T-cell (primary cell): ENCODE results near the gene DBP. TPM values are rescaled to one million over a fixed set of nuclear protein-coding genes. Genes with fewer than 3 reads are reported as not detected.

Experiments used
- ATAC-seq, 4 experiments: fragments of 200-7000 bp in 3 of 4; fragments of 150-1000 bp in 1 of 4; cut with Tn5 transposase; replicated peaks in 1 of 4; 1 replicate in 3 of 4; 2 replicates in 1 of 4; pipeline ENCODE4 v1.10.0; 2021; ENCODE audit warnings: moderate library complexity in 3 of 4, mild to moderate bottlenecking in 2 of 4, moderate number of reproducible peaks in 1 of 4
- CTCF ChIA-PET, 2 donors: fragments of 300-600 bp; sonication (Branson Sonifier 250); formaldehyde crosslinking; loops; one replicate each; lab custom pipeline; 2022; ENCODE audit warnings: antibody characterized with exemption in 2 of 2; lab: Charles Lee
- POLR2A ChIA-PET, 2 donors: fragments of 300-600 bp; sonication (Branson Sonifier 250); formaldehyde crosslinking; loops; one replicate each; lab custom pipeline; 2022; ENCODE audit warnings: antibody characterized with exemption in 2 of 2; lab: Charles Lee
- DNase-seq, 35 experiments: peaks; one replicate each; pipeline versions ENCODE4 v3.0.0 to v3.0.0-alpha.2; 2013 to 2023
- H3K27ac ChIP-seq: one replicate; pipeline ENCODE4 v1.5.1; 2013; ENCODE audit warnings: low read length
- H3K27me3 ChIP-seq, 2 experiments: replicated peaks in 1 of 2; 1 replicate in 1 of 2; 2 replicates in 1 of 2; pipeline versions ENCODE4 v1.6.1 to v1.7.0; 2013; ENCODE audit warnings: low read length in 1 of 2, mixed read lengths in 1 of 2; ENCODE audit not compliant: control insufficient read depth in 2 of 2, insufficient read depth in 2 of 2; ENCODE audit errors: extremely low read depth in 1 of 2
- H3K36me3 ChIP-seq, 2 donors: 1 replicate in 1 of 2; 2 replicates in 1 of 2; pipeline versions ENCODE4 v1.6.1 to v1.7.0; 2013; ENCODE audit warnings: low read length in 1 of 2; ENCODE audit not compliant: control insufficient read depth in 2 of 2, insufficient read depth in 1 of 2; ENCODE audit errors: extremely low read depth in 1 of 2
- H3K4me1 ChIP-seq, 2 experiments: 1 replicate in 1 of 2; 2 replicates in 1 of 2; pipeline versions ENCODE4 v1.6.1 to v1.7.0; 2013; ENCODE audit warnings: low read length in 2 of 2, mixed read lengths in 1 of 2; ENCODE audit not compliant: insufficient read depth in 2 of 2, control insufficient read depth in 1 of 2; ENCODE audit errors: extremely low read depth in 1 of 2
- H3K4me3 ChIP-seq, 2 donors: 1 replicate in 1 of 2; 2 replicates in 1 of 2; pipeline versions ENCODE4 v1.5.1 to v1.7.0; 2013; ENCODE audit warnings: mild to moderate bottlenecking in 2 of 2, low read length in 1 of 2, moderate library complexity in 1 of 2; ENCODE audit not compliant: control insufficient read depth in 1 of 2; ENCODE audit errors: extremely low read depth in 1 of 2
- H3K9me3 ChIP-seq: 2 replicates; pipeline ENCODE4 v1.7.0; 2013
- H3K27ac Mint-ChIP-seq, 2 donors: one replicate each; pipeline ENCODE4 v1.8.0; 2020 to 2021; ENCODE audit warnings: mild to moderate bottlenecking in 2 of 2, mixed read lengths in 2 of 2
- H3K27me3 Mint-ChIP-seq, 2 donors: one replicate each; pipeline ENCODE4 v1.8.0; 2021 to 2022; ENCODE audit warnings: mixed read lengths in 2 of 2
- H3K36me3 Mint-ChIP-seq: one replicate; pipeline ENCODE4 v1.8.0; 2021; ENCODE audit warnings: mixed read lengths
- H3K4me1 Mint-ChIP-seq, 3 donors: one replicate each; pipeline ENCODE4 v1.8.0; 2020 to 2022; ENCODE audit warnings: mixed read lengths in 3 of 3, mild to moderate bottlenecking in 1 of 3
- H3K4me3 Mint-ChIP-seq, 3 donors: one replicate each; pipeline ENCODE4 v1.8.0; 2020 to 2022; ENCODE audit warnings: mild to moderate bottlenecking in 3 of 3, mixed read lengths in 3 of 3, moderate library complexity in 3 of 3
- H3K9me3 Mint-ChIP-seq, 3 donors: one replicate each; pipeline ENCODE4 v1.8.0; 2020 to 2022; ENCODE audit warnings: mixed read lengths in 3 of 3
- WGBS: methylation state at CpG from one replicate; pipeline ENCODE4 v1.1.5; 2013; ENCODE audit warnings: missing lambda C conversion rate; ENCODE audit not compliant: insufficient coverage; 5-methylcytosine and 5-hydroxymethylcytosine counted together
- total RNA-seq, 35 experiments: library from RNA in 6 of 35; stranded (reverse) in 6 of 35; fragments of 120-200 nt in 1 of 35; gene quantifications; one replicate each; pipeline versions ENCODE4 v1.2.1 to v1.2.4 and lab custom pipeline; 2013 to 2026

Gene DBP
- total RNA-seq, 5 donors from 2014 or later (not counting 1 experiment from before 2014, with no cell fraction given): 24.5 to 57.2 (median 56.0) TPM

DNA sequence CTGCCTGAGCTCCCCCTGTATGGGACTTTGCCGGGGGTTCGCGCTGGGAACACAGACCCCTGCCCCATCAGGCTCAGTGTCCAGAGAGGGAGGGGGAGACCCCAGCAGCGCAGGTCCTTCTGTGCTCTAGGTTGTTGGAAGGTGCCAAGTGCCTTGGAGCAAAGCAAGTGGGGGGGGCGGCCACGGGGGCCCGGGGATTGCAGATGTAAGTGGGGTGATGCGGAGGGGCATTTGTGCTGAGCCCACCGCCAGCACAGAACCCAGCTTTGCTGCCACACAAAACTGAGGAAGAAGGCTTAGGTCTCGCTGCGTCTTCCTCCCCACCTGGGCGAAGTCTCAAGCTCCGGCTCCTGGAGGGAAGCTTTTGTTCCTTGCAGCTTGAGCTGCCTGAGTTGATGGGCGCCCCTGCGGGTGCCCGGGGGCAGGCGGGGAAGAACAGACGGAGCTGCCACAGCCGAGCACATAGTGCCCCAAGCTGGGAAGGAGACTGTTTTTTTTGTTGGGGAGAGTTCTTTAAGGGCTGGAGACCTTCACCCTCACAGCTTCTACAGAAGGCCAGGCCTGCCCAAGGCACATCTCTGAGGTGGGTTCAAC is 37.1 kb upstream of the DBP start:
- Mint-ChIP-seq H3K9me3 (no peaks in the 10 kb centered on the region), H3K4me3 (no peak overlapping the region), H3K27me3 (no peaks in the 10 kb centered on the region), H3K36me3 (no peaks in the 10 kb centered on the region), H3K4me1 (peaks cover 6 to 7% (median 6%) of the 10 kb centered on the region in 3 donors), H3K27ac (no peak overlapping the region)
- Histone ChIP-seq H3K36me3 (no peaks in the 10 kb centered on the region), H3K27me3 (no peaks in the 10 kb centered on the region), H3K27ac (no peak overlapping the region), H3K9me3 (no peaks in the 10 kb centered on the region), H3K4me3 (no peak overlapping the region), H3K4me1 (peaks cover 0 to 10% of the 10 kb centered on the region in 2 experiments)
- ChIA-PET POLR2A (interaction anchor here in 1 of 2 donors (0.6 kb wide), 1 partner anchor 310 kb away, joined by 3 read pairs; no protein-coding TSS in a partner anchor), CTCF (interaction anchor here in 1 of 2 donors (0.6 to 1.9 kb wide), 3 partner anchors 28 to 319 kb away, joined by 3 to 8 read pairs (median 4); partner anchors contain the start of genes CA11 and RUVBL2)
- 83% methylated on average over 9 of the region's 19 CpGs for WGBS
- ATAC-seq (no peak), DNase-seq (no peak)

DNA sequence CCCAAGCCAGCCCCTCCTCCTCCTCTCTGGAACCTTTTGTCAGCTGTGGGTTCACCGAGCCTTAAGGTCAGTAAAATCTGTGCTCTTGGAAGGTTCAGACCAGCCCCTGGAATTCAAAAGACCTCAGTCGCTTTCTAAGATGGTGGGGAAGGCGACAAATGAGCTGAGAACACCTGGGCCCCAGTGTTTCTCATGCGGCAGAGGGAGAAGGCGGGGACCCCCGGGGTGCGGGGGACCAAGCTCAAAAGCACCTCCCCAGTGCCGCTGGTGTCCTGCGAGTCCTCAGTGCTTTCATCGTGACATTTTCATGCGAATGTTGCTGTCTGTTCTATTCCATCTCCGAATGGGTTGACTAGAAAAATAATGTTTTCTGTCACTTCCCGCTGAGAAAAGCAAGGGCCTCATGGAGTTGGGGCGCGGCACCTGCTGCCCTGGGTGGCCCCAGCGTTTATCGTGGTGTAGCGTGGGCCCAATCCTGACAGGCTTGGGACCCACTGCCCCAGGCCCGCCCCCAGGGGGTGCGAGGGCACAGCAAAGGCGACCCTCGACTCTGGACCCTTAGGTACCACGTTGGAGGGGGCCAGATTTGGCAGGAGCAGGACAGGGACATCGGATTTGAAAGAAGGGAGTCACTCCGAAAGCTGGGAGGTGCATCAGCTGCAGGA is 36.4 kb upstream of the DBP start:
- Histone ChIP-seq H3K4me3 (no peak overlapping the region), H3K4me1 (peaks cover 0 to 10% of the 10 kb centered on the region in 2 experiments), H3K27me3 (no peaks in the 10 kb centered on the region), H3K9me3 (no peaks in the 10 kb centered on the region), H3K27ac (no peak overlapping the region), H3K36me3 (no peaks in the 10 kb centered on the region)
- CTCF ChIA-PET: interaction anchor here in 1 of 2 donors (0.6 kb wide), 1 partner anchor 65 kb away, joined by 9 read pairs; no protein-coding TSS in a partner anchor
- H3K36me3 Mint-ChIP-seq: no peaks in the 10 kb centered on the region
- no peak overlapping the region for H3K4me3 Mint-ChIP-seq
- no peak overlapping the region for H3K27ac Mint-ChIP-seq
- ATAC-seq (no peak), DNase-seq (no peak)
- 85% methylated on average over 24 of the region's 25 CpGs for WGBS
- H3K9me3 Mint-ChIP-seq: peaks cover 0 to 4% (median 0%) of the 10 kb centered on the region in 3 donors
- no peaks in the 10 kb centered on the region for H3K27me3 Mint-ChIP-seq
- POLR2A ChIA-PET: no interaction called here
- peaks cover 6 to 7% (median 6%) of the 10 kb centered on the region in 3 donors for H3K4me1 Mint-ChIP-seq

DNA sequence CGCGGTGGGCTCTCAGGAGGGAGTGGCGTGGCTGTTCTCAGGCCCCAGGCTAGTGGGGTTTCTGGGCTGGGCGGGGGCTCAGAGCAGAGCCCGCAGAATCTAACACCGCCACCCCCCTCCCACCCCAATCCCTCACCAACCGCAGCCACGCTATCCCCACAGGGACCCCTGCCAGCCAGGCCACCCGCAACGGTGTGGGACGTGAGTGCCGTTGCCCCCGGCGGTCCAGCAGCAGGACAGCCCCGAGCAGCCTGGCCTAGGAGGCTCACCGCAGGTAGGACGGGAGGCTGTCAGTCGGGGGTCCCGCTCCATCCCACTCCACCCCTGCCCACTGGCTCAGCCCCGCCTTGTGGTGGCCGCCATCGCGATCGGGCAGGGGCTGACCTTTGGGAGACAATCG is 35.8 kb upstream of the DBP start, which contains the start of gene NTN5:
Gene NTN5, minus strand, starts transcription at position 24 of the 400 bp plus-strand sequence. CDS start 2,031 bp downstream, outside the sequence.
- ChIA-PET CTCF (no interaction called here), POLR2A (no interaction called here)
- no peaks in the 10 kb centered on the region for H3K27me3 ChIP-seq
- no peak within 1 kb of the TSS for H3K27ac ChIP-seq
- Mint-ChIP-seq H3K27me3 (no peaks in the 10 kb centered on the region), H3K9me3 (peaks cover 0 to 4% (median 0%) of the 10 kb centered on the region in 3 donors), H3K4me3 (no peak within 1 kb of the TSS), H3K36me3 (no peaks in the 10 kb centered on the region), H3K4me1 (peaks cover 6 to 7% (median 6%) of the 10 kb centered on the region in 3 donors), H3K27ac (no peak within 1 kb of the TSS)
- DNase-seq: no peak
- H3K4me1 ChIP-seq: peaks cover 0 to 10% of the 10 kb centered on the region in 2 experiments
- no peaks in the 10 kb centered on the region for H3K36me3 ChIP-seq
- WGBS: 83% methylated on average over 13 of the region's 25 CpGs
- no peak within 1 kb of the TSS for H3K4me3 ChIP-seq
- no peak for ATAC-seq
- no peaks in the 10 kb centered on the region for H3K9me3 ChIP-seq

DNA sequence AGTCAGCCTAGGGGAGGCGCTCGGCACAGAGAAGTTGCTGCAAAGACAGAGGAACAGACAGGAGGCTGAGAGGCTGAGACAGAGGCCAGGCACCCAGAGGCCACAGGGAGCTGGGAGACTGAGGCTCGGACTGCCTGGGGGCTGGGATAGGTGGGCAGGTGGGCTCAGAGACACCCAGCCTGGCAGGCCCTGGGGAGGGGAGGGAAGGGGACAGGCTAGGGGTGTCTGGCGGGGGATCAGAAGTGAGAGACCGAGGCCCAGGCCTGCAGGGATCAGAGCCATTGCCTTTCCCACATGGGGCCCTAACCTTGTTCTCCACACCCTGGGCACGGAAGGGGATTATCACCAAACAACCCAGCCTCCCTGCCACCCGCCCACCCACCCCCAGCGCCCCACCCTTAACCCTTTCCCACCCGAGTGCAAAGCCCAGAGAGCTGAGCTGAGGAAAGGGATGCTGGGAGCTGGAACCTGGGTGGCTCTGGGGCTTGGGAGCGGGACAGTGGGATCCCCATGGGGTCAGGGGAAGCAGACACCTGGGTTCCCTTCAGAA is 34.3 kb upstream of the DBP start:
- H3K36me3 Mint-ChIP-seq: no peaks in the 10 kb centered on the region
- H3K36me3 ChIP-seq: no peaks in the 10 kb centered on the region
- no peaks in the 10 kb centered on the region for H3K27me3 ChIP-seq
- POLR2A ChIA-PET: no interaction called here
- 100% methylated on average over 2 of the region's 10 CpGs for WGBS
- ATAC-seq: no peak
- H3K4me3 Mint-ChIP-seq: no peak overlapping the region
- peaks cover 0 to 10% of the 10 kb centered on the region in 2 experiments for H3K4me1 ChIP-seq
- no peak for DNase-seq
- peaks cover 0 to 4% (median 0%) of the 10 kb centered on the region in 3 donors for H3K9me3 Mint-ChIP-seq
- CTCF ChIA-PET: no interaction called here
- H3K4me3 ChIP-seq: no peak overlapping the region
- peaks cover 6 to 7% (median 6%) of the 10 kb centered on the region in 3 donors for H3K4me1 Mint-ChIP-seq
- H3K27ac ChIP-seq: no peak overlapping the region
- no peaks in the 10 kb centered on the region for H3K27me3 Mint-ChIP-seq
- H3K27ac Mint-ChIP-seq: no peak overlapping the region
- no peaks in the 10 kb centered on the region for H3K9me3 ChIP-seq

DNA sequence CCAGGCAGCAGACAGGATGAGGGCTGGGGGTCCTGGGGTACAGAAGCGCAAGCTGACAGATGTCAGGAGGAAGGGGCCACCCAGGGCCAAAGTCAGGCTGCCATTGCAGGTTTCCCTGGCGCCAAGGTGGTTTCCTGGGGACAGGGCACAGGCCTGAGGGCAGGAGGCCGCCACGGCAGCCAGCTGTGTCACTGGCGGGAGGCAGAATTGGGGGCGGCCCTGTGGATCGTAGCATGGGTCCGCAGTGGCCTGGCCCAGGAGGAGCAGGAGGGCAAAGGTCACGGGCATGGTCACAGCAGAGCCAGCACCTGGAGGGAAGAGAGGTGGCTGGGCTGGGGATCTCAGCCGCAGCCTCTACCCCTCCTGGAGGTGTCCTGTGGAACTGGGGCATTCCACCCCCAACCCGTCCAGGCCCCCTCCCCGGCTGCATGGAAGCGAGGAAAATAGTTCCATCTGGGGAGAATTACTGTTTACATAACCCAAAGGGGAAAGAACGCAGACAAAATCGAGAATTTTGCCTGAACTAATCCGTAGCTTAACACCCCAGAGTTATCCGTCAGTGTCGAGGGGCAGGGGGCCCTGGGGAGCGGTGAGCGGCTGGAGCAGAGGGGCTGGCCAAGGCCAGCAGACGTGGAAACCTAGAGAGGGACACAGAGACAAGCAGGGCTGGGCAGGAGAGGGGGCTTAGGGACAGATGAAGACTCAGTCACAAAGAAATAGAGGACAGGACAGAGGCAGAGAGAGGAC is 33.7 kb upstream of the DBP start:
- Mint-ChIP-seq H3K9me3 (peaks cover 0 to 4% (median 0%) of the 10 kb centered on the region in 3 donors), H3K4me1 (peaks cover 6 to 7% (median 6%) of the 10 kb centered on the region in 3 donors), H3K27ac (no peak overlapping the region), H3K36me3 (no peaks in the 10 kb centered on the region), H3K27me3 (no peaks in the 10 kb centered on the region), H3K4me3 (no peak overlapping the region)
- CTCF ChIA-PET: no interaction called here
- peaks cover 0 to 10% of the 10 kb centered on the region in 2 experiments for H3K4me1 ChIP-seq
- no peak overlapping the region for H3K4me3 ChIP-seq
- H3K36me3 ChIP-seq: no peaks in the 10 kb centered on the region
- ATAC-seq: no peak
- H3K27ac ChIP-seq: no peak overlapping the region
- no peaks in the 10 kb centered on the region for H3K9me3 ChIP-seq
- no peak for DNase-seq
- 92% methylated on average over 21 of the region's 21 CpGs for WGBS
- POLR2A ChIA-PET: interaction anchor here in 1 of 2 donors (0.7 kb wide), 1 partner anchor 13 kb away, joined by 3 read pairs; no protein-coding TSS in a partner anchor
- no peaks in the 10 kb centered on the region for H3K27me3 ChIP-seq
